Tongue (tissue), 2 donors: ENCODE results near the gene MCTP1. TPM values are rescaled to one million over a fixed set of nuclear protein-coding genes. Genes with fewer than 3 reads are reported as not detected.

Source experiments
- DNase-seq: peaks from one replicate; pipeline ENCODE4 v3.0.0-alpha.2; 2015
- total RNA-seq: library from RNA; depleted of rRNA; stranded (reverse); fragments of >200 nt; gene quantifications from one replicate; pipeline ENCODE4 v1.2.3, GENCODE V29; 2014

The MCTP1 gene
- 41.4 TPM for total RNA-seq

DNA sequence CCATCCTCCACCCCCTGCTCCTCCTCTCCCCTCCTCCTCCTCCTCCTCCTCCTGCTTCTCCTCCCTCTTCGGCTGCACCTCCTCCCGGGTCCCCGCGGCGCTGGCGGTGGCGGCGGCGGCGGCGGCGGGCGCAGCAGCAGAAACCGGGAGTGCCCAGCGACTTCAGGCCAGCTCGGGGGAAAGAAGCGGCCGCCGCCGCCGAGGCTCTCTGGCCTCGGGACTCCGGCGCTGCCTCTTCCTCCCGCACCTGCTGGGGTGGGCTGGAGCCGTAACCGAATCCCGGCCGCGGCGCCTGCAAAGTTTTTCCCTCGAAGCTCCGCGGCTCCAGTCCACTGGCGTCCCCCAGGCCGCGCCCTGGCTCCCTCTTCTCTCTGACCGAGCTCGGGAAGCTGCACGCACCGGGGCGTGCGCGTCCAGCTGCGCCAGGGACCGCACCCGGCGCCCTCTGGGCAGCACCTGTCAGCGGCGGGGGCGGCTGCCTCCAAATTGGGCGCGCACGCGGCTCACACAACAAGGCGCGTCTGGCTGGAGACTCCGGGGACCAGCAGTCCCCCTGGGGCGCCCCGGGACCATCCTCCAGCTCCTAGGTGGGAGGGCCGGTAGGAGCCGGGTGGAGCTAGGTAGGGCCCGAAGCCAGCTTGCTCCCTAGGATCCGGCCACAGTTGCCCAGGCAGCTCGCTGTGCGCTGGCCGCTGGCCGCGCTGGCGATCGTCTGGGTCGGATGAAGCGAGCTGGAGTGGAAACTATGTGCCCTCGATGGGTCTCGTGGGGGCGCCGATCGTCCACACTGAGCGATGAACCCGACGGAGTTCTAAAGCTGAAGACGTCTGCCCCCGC, at the start of gene MCTP1:
TSS of gene MCTP1 (minus strand) at position 523 of the 837 bp plus-strand sequence.
- peak; percentile 43 for DNase-seq

DNA sequence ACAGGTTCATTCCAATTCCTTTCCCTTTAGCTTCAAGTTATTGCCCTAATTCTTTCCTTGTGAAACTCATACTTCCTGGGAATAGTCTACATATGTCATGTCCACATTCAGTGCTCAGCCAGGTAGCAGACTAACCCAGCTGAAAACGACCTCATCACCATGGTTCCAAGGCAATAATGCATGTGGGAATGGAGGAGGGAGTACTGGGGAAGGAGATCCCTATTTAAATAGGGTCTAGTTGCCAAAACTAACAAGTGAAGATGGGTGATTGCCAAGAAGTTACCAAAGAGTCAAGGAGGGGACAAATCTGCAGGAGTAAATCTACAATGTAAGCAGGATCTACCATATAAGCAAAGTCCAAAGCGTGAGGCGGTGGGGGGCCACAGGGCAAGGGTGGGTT, 47.3 kb upstream of the MCTP1 start:
- DNase-seq, result no peak

DNA sequence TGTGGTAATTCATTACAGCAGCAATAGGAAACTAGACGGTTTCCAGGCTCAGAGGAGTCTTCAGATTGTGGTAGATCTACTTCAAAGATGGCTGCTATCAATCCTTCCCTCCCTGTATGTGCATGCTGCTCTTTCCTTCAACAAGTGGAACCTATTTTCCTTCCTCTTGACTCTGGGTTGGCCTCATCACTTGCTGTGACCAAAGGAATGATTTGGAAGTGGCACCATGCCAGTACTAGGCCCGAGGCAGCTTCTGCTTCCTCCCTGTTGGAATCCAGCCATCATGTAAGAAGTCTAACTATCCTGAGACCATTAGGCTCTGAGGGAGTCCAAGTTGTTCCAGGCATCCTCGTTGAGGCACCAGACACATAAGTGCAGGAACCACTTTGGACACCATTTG, 46.5 kb upstream of the MCTP1 start:
- peak; percentile 6 for DNase-seq

DNA sequence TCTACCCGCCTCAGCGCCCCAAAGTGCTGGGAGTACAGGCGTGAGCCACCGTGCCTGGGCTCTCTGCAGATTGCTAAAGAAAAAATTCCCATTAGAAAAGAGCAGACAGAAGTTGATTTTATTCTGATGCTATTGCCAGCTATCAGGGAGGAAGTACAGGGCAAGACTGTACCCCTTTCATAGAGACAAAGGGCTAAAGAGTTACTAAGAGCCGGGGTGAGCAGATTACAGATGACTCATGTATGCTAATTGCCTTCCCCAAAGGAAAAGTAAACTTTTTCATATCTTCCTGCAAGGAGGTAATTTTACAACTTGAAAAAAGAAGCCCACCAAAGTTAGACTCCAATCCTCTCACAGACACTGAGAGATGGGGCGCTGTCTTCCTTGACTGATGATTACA, 42.3 kb upstream of the MCTP1 start:
- no peak for DNase-seq

DNA sequence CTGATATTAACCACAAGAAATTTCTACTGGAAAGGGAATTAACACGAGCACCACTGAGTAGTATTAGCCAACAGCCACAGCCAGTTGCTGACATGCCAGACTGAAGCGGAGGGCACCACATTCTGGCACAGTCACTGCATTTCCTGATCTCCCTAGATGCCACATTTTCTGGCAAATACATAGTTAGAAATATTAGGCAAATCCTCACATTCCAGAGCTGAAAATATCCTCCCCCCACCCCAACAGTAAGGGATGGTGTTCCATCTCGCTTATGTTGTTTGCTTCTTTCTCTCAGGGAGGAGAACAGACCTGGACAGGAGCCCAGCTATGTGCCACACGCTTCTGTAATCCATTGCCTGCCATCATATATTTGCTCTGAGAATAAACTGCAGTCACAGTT, 32.8 kb upstream of the MCTP1 start:
- peak; percentile 64 for DNase-seq

DNA sequence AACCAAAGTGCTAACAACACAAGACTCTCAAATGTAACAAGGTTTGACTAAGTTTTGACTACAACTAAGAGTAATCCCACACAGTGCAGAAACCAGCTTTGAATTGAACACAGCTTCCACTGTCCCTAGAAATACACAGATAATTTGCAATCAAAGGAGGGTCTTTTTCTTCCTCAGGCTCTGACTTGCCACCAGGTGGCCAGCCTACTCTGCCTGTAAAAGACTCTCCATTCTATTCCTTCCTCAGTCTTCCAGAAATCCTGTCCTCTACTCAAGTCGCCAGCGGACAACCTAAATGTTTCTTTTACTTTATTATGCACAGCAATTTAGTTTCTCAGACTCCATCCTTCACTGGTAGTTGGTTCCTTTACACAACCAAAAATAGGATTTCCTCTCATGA, 32.2 kb upstream of the MCTP1 start:
- no peak for DNase-seq

DNA sequence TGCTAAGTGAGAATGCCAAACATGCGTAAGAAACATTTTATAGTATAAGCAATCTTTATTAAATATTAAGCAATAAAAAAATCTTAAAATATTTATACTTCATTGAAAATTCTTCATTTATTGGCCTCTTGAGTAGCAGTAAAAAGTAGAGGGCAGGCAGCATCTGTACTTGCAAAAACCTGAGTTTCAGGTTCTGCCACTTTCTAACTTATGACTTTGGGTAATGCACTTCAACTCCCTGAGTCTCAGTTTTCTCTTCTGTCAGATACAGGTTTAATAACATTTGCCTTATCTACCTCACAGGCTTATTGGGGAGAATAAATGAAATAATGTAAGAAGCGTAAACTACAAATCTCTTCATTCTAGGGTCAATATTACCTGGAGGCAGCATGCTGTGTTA, 19.8 kb upstream of the MCTP1 start:
- no peak for DNase-seq

DNA sequence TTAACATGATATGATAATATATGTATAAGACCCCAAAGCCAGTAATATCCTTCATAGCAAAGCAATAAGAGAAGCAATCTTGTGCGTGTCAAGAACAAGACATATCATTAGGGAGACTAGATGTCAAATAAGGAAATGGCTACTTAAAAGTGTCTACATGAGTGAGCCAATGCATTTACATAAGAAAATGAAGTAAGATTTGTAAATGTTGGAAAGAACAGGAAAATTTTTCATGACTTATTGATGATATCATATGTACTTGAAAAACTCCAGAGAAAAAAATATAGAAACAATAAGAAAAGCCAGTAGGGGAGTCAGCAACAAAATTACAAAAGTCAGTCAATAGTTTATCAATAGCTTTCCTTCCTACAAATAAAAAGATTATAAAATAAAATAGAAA, 13.8 kb upstream of the MCTP1 start:
- DNase-seq, result no peak

DNA sequence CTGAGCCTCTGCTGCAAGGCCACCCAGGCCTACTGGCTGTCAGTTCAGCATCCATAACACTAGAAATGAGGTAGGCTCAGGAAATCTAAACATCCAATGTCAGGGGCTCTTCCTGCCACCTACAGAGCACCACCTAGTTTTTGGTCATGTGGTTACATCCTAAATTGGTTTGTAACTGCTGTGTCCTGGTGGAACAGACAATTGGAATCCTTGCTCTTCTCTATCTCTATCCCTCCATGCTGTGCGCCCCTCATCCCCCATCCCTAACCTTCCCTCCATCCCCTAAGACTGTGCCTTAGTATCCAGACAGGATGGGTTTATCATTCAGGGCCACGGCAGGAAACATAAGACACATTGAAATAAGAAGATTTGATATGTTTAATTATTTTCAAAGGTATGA, 11.4 kb upstream of the MCTP1 start:
- no peak for DNase-seq

DNA sequence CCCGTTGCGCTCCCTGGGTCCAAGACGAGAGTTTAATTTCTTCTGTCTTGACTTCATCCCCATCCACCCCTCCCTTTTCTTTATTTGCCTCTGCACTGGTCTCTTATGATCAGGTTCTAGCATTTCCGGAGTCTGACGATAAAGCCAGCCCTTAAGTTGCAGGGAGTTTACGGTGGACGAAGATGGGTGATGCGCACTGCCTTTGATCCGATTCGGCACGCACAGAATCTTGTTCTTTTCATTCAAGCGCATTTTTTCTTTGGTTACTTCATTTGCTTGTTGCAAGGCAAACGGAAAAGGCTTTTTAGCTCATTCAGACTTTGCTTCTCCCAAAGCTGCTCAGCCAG, 488 bp upstream of the MCTP1 start:
- DNase-seq, result peak; percentile 31

DNA sequence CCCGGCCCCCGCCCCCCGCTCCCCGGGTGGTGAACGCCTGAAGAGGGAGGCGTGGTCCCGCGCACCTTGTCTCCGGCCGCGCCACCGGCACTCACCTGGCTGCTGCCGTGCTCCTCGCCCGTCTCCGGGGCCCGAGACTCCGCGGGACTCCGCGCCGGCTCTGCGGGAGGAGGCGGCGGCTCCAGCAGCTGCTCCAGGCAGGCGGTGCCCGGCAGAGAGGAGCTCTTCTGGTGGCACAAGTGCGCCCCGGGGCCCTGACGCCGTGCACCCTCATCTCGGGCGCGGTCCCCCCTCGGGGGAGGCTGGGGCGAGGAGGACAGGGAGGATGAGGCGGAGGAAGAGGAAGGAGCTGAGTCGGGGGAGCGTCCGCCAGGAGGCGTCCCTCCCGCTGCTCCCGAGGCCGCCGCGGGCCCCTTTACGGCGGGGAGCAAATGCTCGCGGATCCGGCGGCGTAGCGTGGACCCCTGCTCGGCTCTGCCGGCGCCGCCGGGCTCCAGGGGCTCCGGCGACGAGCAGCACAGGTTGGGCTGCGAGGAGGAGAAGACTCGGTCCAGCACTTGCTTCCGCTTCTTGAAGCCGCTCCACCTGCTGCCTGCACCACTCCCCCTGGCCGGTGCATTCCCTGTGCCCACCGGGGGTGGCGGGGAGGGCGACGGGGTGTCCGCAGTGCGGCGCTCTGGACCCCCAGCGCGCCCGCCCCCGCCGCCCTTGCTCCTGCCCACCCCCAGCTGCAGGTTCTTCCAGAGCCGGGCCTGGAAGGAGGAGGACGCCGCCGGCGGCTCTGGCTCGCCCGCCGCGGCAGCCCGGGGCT, 928 bp downstream of the MCTP1 start:
- DNase-seq, result peak; percentile 33

DNA sequence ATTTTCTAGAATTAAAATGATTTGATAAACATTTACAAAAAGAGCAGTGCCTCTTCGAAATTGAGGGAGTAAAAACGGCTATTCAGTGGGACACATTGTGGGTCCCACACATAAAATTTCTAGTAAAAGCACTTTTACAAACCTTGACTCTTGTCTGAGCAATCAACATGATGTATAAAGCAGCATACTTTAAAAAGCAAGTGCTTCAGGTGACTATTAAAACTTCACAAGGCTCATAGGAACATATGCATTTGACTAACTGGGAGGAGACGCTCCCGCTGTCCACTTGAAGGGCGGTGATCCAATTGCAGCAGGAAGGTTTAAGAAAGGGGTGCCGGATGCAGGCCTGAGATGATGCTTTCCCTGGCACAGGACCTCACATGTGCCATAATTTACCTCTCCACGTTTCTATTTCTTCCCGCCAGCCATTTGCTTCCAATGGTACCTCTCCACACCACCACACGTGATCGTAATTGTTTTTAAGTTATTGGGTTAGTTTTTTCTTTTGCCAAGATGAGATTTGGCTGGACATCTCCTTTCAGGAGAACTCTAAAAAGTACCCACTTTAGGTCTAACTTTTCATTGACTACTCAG, 1.8 kb downstream of the MCTP1 start:
- peak; percentile 8 for DNase-seq

DNA sequence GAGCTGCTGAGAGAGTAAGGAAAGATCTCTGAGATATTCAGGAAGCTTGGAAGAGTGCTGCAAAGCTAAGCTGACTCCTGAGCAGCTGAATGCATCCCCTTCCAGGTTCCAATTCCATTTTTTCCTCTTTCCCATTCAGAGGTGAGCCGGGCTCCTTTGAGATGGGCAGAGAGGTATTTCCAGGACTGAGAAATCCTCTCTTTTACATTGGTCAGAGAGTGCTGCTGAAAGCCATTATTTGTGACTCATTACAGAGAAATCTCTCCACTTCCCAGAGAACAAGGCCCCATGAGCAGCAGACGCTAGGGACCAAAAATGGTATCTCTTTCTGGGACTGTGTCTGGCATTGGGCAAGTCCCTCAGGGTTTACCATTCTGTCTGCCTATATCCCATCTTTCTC, 3.7 kb downstream of the MCTP1 start:
- DNase-seq, result no peak

DNA sequence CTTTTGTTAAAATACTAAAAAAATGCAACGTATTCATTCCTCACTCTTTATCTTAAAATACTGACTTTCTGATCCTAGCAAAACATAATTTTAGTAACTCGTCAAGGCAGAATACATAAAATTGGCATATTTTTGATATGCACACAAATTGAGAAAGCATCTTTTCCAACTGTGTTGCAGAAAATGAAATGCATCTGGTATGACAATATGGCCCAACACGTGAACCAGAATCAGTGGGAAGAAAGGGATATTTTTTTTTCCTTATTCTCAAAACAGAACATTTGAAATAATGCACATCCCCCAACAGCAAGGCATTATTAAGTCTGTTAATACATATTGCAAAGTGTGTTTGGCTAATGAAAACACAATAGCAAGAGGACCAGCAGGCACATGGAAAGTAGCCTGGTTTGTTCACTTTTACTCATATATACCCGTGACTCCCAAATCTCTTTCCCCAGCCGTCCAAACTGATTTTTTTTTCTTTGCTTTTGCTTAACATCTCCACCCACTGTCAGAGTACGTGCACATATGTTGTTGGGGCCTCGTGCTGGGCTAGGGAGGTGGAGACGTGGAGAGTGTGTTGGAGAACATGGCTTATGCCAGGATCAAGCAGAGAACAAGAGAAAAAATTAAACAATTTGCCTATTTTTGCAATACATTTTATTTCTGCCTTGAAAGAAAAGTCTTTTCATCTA, 4.3 kb downstream of the MCTP1 start:
- DNase-seq, result no peak

DNA sequence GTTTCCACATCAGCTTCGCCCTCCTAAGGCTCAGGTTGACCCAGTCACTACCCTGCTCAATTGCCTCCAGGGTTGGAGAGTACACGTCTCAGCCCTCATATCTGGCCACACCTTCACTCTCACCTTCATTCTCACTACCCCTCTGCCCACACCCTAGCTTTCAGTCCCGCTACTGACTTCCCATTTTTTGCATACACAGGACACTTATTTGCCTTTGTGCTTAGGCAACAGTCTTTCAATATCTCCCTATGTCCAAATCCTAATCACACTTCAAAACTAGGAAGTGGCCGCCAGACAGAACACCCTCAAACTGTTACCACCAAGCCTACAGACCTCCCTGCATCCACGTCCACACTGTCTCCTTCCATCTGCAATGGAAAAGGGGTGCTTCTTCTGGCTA, 10.9 kb downstream of the MCTP1 start:
- no peak for DNase-seq

DNA sequence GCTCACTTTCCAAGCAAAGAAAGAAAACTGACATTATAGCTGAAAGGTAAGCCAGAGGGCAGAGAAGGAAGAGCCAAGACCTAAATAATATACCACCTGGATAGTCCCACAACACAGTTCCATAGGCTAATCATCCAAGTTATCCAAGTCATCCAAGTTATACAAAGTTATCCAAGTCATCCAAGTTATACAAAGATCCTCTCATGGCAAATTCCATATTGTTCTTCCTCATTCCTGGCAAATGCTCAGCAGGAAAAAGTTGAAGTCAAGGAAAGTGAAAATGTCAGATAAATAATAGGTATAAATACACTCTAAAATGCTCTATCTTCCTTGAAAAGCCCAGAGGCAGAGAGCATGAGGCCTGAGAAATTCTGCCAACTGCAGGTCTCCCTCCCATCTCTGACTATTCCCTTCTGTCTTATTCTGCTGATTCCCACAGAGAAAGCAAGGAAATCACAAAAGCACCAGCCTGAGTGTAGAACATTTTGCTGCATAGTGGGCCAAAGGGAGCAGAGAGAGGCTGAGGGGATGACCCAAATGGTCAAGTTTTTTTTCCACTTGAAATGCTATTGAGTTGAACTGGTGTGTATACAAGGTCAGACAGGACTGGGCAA, 12.5 kb downstream of the MCTP1 start:
- no peak for DNase-seq

DNA sequence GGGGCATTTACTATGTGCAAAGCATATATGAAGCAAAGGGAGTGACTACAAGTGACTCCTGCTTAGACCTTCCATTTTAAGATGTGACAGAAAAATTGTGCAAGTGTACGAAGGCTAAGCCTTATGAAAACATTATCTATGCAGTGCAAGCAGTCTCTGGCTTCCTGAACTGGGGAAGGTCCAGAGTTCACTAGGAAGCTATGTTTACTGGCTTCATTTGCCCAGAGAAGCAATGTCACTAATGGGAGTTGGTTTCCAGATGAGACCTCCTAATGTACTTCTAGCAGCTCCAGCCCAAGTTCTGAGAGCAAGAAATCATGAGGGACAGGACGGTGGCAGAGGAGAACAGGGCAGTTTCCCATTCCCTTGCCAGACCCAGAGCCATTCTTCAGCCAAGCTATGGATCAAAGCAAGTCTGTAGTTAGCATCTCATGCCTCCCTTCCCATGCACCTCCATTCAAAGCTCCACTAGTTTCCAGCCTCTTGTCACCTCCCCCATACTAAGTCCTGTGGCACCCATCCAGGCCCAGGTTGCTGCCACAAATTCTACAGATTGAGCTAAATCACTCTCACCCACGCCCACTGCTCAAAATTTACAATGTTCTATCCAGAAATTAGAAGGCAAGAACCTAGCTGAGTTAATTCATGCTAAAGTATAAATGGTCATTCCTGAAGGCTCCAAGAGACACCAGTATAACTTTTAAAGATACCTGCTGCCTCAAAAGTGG, 21.8 kb downstream of the MCTP1 start:
- DNase-seq, result no peak

DNA sequence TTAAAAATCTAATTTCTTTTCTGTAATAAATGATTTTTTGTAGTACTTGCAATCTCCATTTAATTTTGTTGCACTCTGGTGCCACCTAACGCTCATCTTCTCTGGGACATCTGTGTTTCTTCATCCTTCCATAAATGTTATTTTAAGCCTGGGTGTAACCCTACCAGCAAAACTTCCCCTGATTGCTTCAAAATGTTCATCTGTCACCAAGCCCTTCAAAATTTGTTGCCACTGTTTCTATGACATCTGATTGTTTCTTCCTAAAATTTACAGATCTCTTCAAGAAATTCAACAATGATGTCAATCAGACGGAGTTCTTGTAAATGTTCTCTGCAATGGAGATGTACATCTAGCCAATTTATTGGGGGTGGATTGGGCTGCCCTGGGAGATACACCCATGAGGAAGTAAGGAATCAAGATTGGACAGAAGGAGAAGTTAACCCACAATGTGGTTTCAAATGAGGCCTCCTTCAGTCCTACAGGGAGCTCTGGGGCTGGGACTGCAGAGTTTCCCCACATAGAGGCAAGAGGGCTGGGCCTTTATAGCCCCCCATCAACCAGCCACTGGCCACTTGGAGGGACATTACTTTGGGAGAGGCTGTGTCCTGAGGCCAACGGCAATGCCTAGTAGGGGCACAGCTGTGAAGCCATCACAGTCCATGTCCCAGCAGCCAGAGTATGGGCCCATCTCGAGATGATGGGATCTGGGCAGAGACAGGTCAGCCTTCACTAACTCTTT, 23.3 kb downstream of the MCTP1 start:
- peak; percentile 73 for DNase-seq

DNA sequence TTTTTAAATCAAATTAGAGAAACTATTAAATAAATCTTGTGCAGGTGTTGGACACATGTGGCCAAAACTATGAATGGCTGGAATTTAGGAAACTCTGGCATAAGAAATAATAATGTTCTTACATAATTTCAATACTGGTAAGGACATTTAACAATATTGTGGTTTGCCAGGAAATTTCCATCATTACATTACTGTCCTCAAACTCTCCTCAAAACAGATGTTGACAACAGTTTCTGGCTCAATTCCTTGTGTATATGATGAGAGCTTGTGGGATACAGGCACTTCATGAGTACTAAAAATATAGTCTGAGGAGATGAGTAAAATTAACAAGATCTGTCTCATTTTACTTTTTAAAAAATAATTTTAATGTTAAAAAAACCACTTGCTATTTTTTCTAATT, 27.9 kb downstream of the MCTP1 start:
- DNase-seq, result peak; percentile 51

DNA sequence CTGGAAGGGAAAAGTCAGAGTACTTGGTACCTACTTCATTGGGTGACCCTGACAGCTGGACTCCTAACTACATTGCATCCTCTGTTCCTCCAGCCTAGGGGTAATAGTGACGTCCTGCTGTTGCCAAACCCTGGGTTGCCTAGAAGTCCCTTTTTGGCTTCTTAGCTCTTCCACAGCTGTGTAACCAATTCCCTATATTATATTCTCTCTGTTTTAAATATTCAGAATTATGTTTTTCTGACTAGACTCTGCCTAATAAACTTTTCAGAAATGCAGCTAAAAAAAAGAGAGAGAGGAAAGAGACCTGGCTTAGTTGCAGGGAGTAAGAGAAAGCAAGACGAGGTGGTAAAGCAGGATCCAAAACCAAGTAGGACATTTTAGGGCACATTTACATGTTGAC, 28.4 kb downstream of the MCTP1 start:
- DNase-seq, result no peak

DNA sequence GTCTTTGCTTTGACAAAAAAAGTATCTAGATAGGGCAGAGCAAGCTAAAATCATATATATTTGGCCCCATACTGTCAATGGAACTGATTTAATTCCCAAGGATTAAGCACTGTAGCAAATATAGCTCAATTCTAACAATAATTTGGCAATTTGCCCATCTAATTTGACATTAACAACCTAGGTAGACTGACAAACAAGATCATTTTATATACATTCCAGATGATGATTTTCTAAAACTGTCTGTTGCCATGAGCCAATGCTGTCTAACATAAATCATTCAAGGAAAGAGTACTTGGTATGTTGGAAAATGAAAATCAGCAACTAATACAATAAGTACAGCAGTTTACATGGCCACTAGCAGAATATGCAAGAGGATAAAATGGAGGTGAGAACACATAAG, 32.1 kb downstream of the MCTP1 start:
- DNase-seq, result no peak
